HG02571 (cell line): ENCODE results near the gene ARRB1.
"Not testable (repeated sequence)": the region's sequence is repeated elsewhere in the genome, so short reads cannot be mapped to it uniquely, and the experiment has no call there.

Experiments used
- ATAC-seq: cut with Tn5 transposase; IDR thresholded peaks from one replicate; pipeline ENCODE4 v1.9.1; 2021; ENCODE audit warnings: mild to moderate bottlenecking, moderate library complexity; ENCODE audit not compliant: unreplicated experiment

Gene ARRB1

GRCh38 chr11:75325713-75326438 is 25.6 kb downstream of the ARRB1 start:
- ATAC-seq, result no peak

- no peak for ATAC-seq
These were observed 26.7 kb downstream of the ARRB1 start for GRCh38 chr11:75324740-75325139.

- no peak for ATAC-seq
These were observed 27.3 kb downstream of the ARRB1 start for GRCh38 chr11:75324189-75324588.

- no peak for ATAC-seq
These were observed 27.9 kb downstream of the ARRB1 start for GRCh38 chr11:75323609-75324008.

GRCh38 chr11:75320643-75321042 is 30.8 kb downstream of the ARRB1 start:
- no peak for ATAC-seq

GRCh38 chr11:75320046-75320618 is 31.3 kb downstream of the ARRB1 start:
- ATAC-seq, result no peak

GRCh38 chr11:75319035-75319877 is 32.2 kb downstream of the ARRB1 start:
- ATAC-seq, result no peak

GRCh38 chr11:75317446-75318122 is 33.9 kb downstream of the ARRB1 start:
- ATAC-seq, result no peak

- ATAC-seq, result no peak
These were observed 36.0 kb downstream of the ARRB1 start for GRCh38 chr11:75315439-75315805.

GRCh38 chr11:75314771-75315438 is 36.6 kb downstream of the ARRB1 start:
- ATAC-seq, result no peak

- no peak for ATAC-seq
These were observed 37.8 kb downstream of the ARRB1 start for GRCh38 chr11:75313513-75314272.

- ATAC-seq, result no peak
These were observed 39.1 kb downstream of the ARRB1 start for GRCh38 chr11:75312346-75312745.

GRCh38 chr11:75311858-75312288 is 39.6 kb downstream of the ARRB1 start:
- no peak for ATAC-seq

GRCh38 chr11:75308986-75309385 is 42.5 kb downstream of the ARRB1 start:
- no peak for ATAC-seq

GRCh38 chr11:75308116-75308515 is 43.3 kb downstream of the ARRB1 start:
- no peak for ATAC-seq

- no peak for ATAC-seq
These were observed 44.4 kb downstream of the ARRB1 start for GRCh38 chr11:75307058-75307457.

GRCh38 chr11:75306529-75306928 is 44.9 kb downstream of the ARRB1 start:
- no peak for ATAC-seq

GRCh38 chr11:75305993-75306392 is 45.5 kb downstream of the ARRB1 start:
- no peak for ATAC-seq

- ATAC-seq, result no peak
These were observed 46.0 kb downstream of the ARRB1 start for GRCh38 chr11:75305452-75305851.

GRCh38 chr11:75304941-75305340 is 46.5 kb downstream of the ARRB1 start:
- ATAC-seq, result not testable (repeated sequence)
